H7 (cell line): Measurements from ENCODE around the gene RAPGEF2. TPM values are rescaled to one million over a fixed set of nuclear protein-coding genes. Genes with fewer than 3 reads are reported as not detected.

Experiments used
- DNase-seq: peaks from one replicate; pipeline ENCODE4 v3.0.0; 2012
- H3K27me3 ChIP-seq: 2 replicates; pipeline ENCODE4 v1.6.0; 2011; ENCODE audit warnings: mild to moderate bottlenecking, low read length; ENCODE audit not compliant: control insufficient read depth, insufficient read depth
- H3K36me3 ChIP-seq: replicated peaks from 2 replicates; pipeline ENCODE4 v1.5.1; 2011; ENCODE audit warnings: low read length; ENCODE audit not compliant: control insufficient read depth, insufficient read depth
- H3K4me3 ChIP-seq: 2 replicates; pipeline ENCODE4 v1.5.1; 2011; ENCODE audit warnings: low read depth, mild to moderate bottlenecking, control low read depth, low read length, moderate library complexity; ENCODE audit not compliant: insufficient read depth
- total RNA-seq: library from RNA; depleted of rRNA; stranded (reverse); fragments of >200 nt; shearing (Covaris generic); gene quantifications from 2 replicates; pipeline ENCODE4 v1.2.3, GENCODE V29; 2014

The RAPGEF2 gene
- total RNA-seq, 1 experiment from 2014 or later = 33.2 TPM

DNA sequence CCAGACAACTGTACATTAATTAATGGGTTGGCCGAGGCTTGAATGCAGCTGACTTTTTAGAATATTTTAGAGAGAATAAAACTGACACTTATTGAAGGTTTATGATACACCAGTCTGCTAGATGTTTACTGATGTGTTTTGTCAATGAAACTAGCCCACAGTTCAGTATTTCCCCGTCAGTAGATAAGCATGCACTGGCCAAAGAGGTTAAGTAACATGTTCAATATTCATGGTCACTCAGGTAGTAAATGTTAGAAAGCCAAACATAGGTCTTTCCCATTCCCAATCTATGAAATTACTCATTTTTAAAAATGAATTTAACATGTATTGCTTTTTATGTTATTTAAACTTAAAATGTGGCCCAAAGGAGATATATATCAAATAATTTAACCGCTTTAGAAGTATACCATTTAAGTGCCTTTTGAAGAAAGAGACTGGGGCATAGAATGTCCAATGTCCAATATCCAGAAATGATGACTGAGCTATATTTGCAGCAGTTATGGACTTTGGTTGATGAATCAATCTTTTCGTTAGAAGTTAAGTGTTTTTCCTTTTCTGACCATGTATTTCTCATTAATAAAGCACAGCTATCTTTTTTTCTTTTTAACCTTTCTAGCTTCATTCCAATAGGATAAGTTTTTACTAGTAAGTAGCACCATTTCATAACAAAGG is 156.1 kb downstream of the RAPGEF2 start:
- H3K27me3 ChIP-seq = no peaks in the 10 kb centered on the region
- H3K4me3 ChIP-seq = no peak overlapping the region
- no peak for DNase-seq
- no peaks in the 10 kb centered on the region for H3K36me3 ChIP-seq

DNA sequence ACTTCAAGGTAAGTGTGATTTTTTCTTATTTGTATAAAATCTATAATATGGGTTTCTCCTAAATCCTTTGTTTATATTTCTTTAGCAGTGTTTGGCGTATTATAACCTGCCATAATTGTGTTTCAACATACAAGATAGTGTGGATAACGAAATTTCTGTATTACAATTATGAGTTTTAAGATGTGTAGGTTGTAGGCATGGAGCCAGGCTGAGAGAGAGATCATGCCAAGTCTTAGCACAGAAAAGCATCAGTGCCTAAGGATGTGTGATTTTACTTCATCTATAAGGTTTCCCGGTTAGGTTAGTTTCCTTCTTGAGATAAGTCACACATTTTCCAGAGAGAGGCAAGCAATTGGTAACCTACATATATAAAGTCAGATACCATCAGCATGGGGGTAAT is 161.2 kb downstream of the RAPGEF2 start:
- Histone ChIP-seq H3K4me3 (no peak overlapping the region), H3K36me3 (no peaks in the 10 kb centered on the region), H3K27me3 (no peaks in the 10 kb centered on the region)
- DNase-seq = no peak

DNA sequence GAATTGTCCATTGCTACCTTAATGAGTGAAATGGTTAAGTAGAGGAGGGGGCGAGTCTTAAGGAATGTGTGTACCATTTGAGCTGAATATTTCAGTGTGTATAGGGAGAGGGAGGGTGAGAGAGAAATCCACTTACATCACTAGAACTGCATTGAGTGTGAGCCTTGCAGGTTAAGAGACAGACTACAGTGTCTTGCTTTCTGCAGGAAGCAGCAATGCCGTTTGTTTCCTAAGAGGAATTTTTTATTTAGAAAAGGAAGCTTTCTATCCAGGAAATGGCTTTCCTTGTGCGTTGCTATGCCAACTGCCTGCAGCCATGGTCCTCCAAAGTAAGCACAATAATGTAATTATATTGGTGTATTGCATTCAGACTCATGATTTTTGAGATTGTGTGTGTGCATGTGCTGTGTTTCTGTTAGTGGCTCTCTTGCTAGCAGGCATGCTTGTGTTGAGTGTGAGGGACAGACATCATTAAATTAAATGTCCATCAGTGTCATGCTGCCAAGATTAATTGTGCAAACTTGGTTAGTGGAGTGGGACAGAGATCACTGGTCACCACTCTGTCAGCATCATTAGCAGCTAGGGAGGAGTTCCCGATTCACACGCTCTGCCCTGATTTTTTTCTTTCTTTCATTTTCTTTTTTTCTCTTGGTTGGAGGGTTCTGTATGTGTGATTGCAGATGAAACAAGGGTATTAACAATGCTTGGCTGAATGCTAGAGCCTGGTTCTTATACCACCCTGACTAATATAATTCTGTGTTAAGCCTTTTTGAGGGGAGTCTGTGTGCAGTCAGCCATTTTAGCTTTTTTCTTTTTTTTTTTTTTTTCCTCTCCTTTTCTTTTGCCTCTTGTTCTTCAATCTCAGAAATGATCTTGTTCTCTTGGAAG is 164.3 kb downstream of the RAPGEF2 start:
- H3K27me3 ChIP-seq = no peaks in the 10 kb centered on the region
- DNase-seq = no peak
- H3K36me3 ChIP-seq = no peaks in the 10 kb centered on the region
- H3K4me3 ChIP-seq = no peak overlapping the region

DNA sequence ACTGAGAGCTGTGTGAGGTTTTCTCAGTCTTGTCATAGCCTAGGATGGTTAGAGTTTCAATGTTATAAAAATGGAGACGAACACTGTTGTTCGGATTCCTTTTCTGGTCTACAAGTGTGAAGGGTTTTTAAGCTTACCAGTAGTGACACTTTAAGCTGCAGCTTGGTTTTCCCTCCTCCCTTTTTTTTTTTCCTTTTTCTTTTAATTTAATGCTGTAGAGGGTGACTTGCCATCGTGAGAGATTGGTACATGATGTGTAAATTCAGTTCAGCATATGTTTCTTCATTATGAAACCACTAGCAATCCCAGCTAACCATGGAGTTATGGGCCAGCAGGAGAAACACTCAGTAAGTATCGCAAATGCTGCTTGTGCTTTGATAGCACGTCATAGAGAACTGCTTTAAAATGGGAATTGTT is 165.0 kb downstream of the RAPGEF2 start:
- DNase-seq = no peak
- Histone ChIP-seq H3K27me3 (no peaks in the 10 kb centered on the region), H3K36me3 (no peaks in the 10 kb centered on the region), H3K4me3 (no peak overlapping the region)

DNA sequence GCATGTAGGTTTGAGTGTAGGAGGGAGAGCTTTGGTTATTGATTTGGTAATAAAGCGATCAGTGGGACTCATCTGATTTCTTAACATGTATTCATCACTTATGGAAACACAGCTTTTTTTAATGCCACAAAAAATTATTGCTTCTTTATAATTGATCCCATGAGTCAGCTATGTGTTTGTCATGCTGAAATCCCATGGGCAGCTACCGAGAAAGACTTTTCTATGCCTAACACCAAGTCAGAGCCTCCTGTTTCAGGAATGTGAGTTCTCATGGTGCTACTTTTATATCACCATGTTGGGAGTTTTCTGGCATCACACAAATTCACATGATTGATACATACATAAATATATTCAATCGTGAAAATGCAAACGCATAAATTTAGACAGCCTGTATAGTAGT is 165.7 kb downstream of the RAPGEF2 start:
- Histone ChIP-seq H3K4me3 (no peak overlapping the region), H3K27me3 (no peaks in the 10 kb centered on the region), H3K36me3 (no peaks in the 10 kb centered on the region)
- DNase-seq = no peak

DNA sequence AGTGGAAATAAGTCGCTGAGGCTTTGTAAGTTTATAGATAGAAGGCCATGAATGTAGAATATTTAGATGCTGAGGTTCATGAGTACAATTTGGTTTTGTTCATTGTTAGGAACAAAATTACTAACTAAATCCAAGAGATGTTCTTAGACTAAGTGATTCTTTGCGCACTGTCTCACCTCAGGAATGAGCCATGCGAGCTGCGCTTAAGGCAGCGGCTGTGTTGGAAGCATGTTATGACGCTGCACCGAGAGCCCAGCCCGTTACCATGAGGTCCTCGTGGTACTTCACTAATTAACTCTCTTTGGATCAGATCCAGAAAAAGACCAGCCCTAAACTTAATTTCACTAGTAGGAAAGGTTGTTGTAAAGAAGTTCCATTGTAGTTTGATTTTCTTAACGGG is 166.2 kb downstream of the RAPGEF2 start:
- no peak for DNase-seq
- Histone ChIP-seq H3K4me3 (no peak overlapping the region), H3K27me3 (no peaks in the 10 kb centered on the region), H3K36me3 (no peaks in the 10 kb centered on the region)

DNA sequence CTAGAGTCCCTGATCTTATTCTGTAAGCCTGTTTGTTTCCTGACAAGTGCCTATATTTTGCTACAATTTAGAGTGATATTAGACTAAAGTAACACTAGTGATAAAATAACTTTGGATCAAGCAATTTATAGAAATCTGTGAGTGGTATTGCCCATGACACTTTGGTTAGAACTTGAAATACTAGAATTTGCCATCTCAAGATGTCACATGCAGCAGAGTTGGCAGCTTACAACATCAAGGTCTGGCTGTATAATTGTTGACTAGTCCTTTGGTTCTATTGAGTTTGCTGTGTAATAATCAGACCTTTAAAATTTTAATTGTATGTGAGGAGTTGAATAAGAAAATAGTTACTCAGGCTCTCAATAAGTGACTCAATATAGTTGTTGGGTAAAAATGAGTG is 167.1 kb downstream of the RAPGEF2 start:
- DNase-seq = no peak
- H3K27me3 ChIP-seq = no peaks in the 10 kb centered on the region
- no peak overlapping the region for H3K4me3 ChIP-seq
- H3K36me3 ChIP-seq = no peaks in the 10 kb centered on the region

DNA sequence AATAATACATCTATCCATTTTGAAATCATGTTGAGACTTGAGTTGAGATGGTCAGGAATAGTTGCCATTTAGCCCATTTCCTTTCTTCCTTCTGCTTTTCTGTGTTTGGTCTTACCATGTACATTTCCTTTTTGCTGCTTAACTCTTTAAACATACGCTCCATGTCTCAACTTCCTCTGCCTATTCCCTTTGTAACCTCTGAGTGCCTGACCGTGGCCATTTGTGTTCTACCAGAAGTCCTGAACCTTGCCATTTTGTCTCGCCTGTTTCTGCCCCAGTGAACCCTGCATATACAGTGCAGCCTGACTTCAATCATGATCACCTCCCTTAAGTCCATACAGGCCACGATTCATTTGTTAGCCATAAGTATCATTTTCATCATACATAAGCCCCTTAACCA is 169.0 kb downstream of the RAPGEF2 start:
- no peak for DNase-seq
- Histone ChIP-seq H3K27me3 (no peaks in the 10 kb centered on the region), H3K36me3 (no peaks in the 10 kb centered on the region), H3K4me3 (no peak overlapping the region)

DNA sequence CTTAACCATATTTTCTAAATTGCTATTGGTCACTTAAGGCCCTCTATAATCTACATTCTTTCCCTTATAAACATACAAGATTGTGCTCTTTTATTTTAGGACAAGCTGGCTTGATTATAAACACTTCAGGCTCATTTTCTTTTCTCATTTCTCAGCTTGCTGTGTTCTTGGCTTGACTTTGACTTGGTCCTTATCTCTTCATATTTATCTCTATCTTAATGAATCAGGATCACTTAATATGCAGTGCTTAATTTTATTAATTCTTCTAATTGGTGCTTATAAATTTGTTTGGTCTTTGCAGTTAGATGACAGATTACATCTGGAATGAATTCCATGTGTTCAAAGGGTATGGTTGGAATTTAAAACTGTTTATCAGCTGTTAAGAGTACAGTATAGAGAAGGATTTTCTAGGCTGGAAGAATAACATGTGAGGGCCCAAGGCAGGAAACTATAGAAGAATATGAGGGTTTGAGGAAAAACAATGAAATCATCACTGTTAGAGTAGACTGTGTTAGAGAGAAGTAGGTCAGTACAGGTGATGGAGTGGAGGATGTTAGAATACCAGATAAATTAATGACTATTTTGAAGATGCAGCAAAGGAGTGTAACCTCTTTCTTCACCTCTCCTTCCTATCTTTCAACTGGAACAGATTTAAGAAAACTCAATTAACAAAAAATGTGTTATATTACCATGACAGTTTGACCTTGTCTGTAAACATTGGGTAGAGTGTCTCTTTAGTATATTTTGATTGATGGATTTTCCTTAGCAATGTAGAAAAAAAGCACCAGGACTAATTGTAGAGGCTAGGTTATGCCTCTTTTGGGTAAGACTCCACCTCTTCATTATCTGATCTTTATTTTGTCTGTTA is 169.6 kb downstream of the RAPGEF2 start:
- no peak overlapping the region for H3K4me3 ChIP-seq
- no peaks in the 10 kb centered on the region for H3K27me3 ChIP-seq
- no peak for DNase-seq
- H3K36me3 ChIP-seq = no peaks in the 10 kb centered on the region

DNA sequence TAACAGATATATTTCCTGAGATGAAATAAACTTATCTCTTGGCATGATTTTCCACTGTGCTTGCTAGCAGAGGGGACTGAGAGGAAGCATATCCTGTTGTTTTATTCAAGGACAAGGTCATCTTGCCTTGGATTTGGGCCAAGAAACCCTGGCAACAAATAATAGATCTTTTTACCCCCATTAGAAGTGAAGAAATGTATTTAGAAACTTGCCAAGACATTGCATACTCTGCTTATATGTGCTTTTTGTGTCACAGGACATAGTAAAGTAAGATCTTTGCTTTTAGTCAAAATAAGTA is 170.2 kb downstream of the RAPGEF2 start:
- no peak for DNase-seq
- Histone ChIP-seq H3K4me3 (no peak overlapping the region), H3K36me3 (no peaks in the 10 kb centered on the region), H3K27me3 (no peaks in the 10 kb centered on the region)

DNA sequence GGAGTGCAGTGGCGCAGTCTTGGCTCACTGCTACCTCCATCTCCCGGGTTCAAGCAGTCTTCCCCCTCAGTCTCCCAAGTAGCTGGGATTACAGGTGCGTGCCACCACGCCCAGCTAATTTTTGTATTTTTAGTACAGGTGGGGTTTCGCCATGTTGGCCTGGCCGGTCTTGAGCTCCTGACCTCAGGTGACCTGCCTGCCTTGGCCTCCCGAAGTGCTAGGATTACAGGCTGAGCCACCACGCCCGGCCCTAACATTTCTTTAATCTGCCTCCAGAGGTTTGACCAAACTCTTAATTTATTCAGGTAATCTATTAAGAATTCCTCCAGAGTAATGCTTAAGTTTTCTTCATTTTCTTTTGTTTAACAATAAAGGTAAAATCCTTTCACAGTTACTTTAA is 171.0 kb downstream of the RAPGEF2 start:
- Histone ChIP-seq H3K4me3 (no peak overlapping the region), H3K27me3 (no peaks in the 10 kb centered on the region), H3K36me3 (no peaks in the 10 kb centered on the region)
- no peak for DNase-seq

DNA sequence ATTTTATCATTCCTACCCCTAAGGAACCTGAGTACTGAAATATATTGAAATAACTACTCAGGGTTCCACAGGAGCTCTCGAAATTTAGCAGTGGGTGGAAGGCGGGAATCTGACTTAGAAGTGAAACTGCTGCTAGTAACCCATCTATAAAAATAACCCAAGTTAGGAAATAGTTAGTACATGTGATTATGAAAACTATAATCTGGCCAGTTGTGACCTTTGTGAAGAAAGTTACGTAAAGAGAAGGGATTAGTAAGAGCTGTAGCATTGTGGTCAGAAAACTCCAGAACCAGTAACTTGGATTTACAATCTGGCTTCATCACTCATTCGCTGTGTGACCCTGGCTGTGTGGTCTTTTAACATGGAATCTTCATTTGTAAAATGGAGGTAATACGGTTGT is 175.5 kb downstream of the RAPGEF2 start:
- no peak for DNase-seq
- H3K36me3 ChIP-seq = no peaks in the 10 kb centered on the region
- H3K4me3 ChIP-seq = no peak overlapping the region
- no peaks in the 10 kb centered on the region for H3K27me3 ChIP-seq

DNA sequence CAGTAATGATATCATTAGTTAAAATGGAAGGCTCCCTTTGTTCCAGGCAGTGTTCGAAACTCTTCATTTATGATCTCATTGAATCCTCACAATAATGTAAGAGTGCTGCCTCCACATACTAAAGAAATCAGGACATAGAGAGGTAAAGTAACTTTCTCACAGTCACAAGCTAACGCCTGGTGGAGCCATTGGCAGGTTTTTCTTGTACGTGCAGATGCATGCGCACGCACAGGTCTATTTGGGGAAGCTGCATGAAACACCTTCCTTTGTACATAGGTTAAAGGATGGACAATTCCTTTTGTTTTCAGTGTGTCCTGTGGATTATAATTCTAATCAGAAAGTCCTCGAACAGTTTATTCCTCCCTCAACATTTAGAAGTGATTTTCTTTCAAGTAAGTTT is 176.2 kb downstream of the RAPGEF2 start:
- H3K4me3 ChIP-seq = no peak overlapping the region

DNA sequence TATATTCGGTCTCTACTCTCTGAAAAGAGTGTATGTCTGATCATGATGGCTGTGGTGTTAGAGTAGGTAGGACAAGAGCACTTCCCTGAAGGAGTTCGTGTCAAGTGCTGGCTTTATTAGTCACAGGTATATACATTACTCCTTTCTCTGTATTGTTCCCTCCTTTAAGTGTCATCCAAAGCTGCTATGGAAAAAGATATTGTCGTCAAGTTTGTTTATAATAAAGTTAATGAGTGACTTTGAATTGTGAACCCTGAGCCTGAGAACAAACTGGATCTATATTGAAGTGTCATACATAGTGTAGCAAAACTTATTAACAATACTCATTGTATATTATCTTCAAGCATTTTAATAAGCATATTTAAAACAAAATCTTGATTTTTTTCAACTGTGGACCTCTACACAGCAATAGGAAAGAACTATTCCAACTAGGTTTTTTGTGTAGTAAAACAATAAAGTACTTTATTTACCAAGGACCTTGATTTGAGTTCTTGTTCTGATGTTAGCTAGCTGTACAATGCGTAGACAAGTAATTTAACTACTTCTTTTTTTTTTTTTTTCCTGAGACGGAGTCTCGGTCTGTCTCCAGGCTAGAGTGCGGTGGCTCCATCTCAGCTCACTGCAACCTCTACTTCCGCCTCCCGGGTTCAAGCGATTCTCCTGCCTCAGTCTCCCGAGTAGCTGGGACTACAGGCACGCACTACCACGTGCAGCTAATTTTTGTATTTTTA is 177.7 kb downstream of the RAPGEF2 start:
- DNase-seq = no peak
- Histone ChIP-seq H3K4me3 (no peak overlapping the region), H3K36me3 (no peaks in the 10 kb centered on the region), H3K27me3 (no peaks in the 10 kb centered on the region)

More for the DNA sequence above, 176.2 kb downstream of the RAPGEF2 start:
- no peaks in the 10 kb centered on the region for H3K36me3 ChIP-seq
- H3K27me3 ChIP-seq = no peaks in the 10 kb centered on the region
- DNase-seq = no peak
